ENCODE measurements around the gene CALHM6. TPM values are rescaled to one million over a fixed set of nuclear protein-coding genes. Genes with fewer than 3 reads are reported as not detected.

CALHM6 gene
- total RNA-seq (2013; cell fraction: nucleolus; rRNA removed) = not detected in 2 replicates
- total RNA-seq (2014; rRNA removed) (1.2 and 1.5 TPM in 2 replicates), total RNA-seq (2014; rRNA removed; fragmentation: Illumina TruSeq; extraction: Trizol) (1.7 and 2.6 TPM in 2 replicates), total RNA-seq (2021) (0.53 and 1.0 TPM in 2 replicates), polyA plus RNA-seq (2011; rRNA removed) (0.15 and 0.48 TPM in 2 replicates), polyA plus RNA-seq (2014; fragmentation: Illumina TruSeq; extraction: Trizol) (0.93 and 1.2 TPM in 2 replicates), polyA plus RNA-seq (2014; fragmentation: Nextera tagmentation; extraction: Ambion mirVana) (1 to 10 TPM; 1.1 to 1.4 TPM), polyA plus RNA-seq (2014; rRNA removed) (1.5 and 2.6 TPM in 2 replicates), polyA plus RNA-seq (2016; fragmentation: Nextera tagmentation; extraction: Ambion mirVana) (1 to 10 TPM; 3.2 to 3.4 TPM), polyA minus RNA-seq (2011; rRNA and poly(A)+ RNA removed) (not detected in 2 replicates), Bru-seq, nascent RNA (percentile 14 among the genes with signal in this experiment), BruChase-seq, experiment 1, labeled RNA remaining after a 6-hour chase (percentile 18 among the genes with signal in this experiment), BruChase-seq, experiment 2, labeled RNA remaining after a 2-hour chase (percentile 34 among the genes with signal in this experiment)
- 4.4 TPM for polyA plus RNA-seq (2011; ENCODE audit: low read depth)
- polyA plus RNA-seq (2011; cell fraction: cytosol; rRNA removed) = 0.10 and 0.18 TPM in 2 replicates
- not detected in 2 replicates for polyA plus RNA-seq (2011; cell fraction: nucleus; rRNA removed)
- polyA plus RNA-seq (2012) = 11.2 and 13.0 TPM in 2 replicates
- not detected in 2 replicates for polyA minus RNA-seq (2011; cell fraction: cytosol; rRNA and poly(A)+ RNA removed)
- 0.38 TPM in 1 of 2 replicates, not detected in the other for polyA minus RNA-seq (2011; cell fraction: nucleus; rRNA and poly(A)+ RNA removed)
- long read RNA-seq, experiment 1 = 0 reads
- long read RNA-seq, experiment 2 = 0 reads

GRCh38 chr6:116461331-116461931, at the start of gene CALHM6:
TSS of gene CALHM6 (plus strand) at chr6:116461375. CDS start at chr6:116461930, 555 bp downstream.
- H3K4me2 ChIP-seq (ENCODE audit: control insufficient read depth, insufficient read depth) = peak within 1 kb of the TSS; percentile 69
- intact Hi-C loops (cut with micrococcal nuclease; ENCODE audit: unreplicated experiment) = no loop called here
- BruUV-seq (replicated peaks) = no TSS peak
- ATAC-seq = no peak; the same call in 2 of the 3 replicates
- H2AFZ ChIP-seq (ENCODE audit: control insufficient read depth, low read depth, low read length) = peak within 1 kb of the TSS; percentile 72
- SMC1A ChIA-PET (ENCODE audit: uncharacterized antibody, unreplicated experiment) = interaction anchor here (0.7 kb wide), 1 partner anchor 15 kb away, joined by 3 read pairs; no protein-coding TSS in a partner anchor
- H3K27me3 ChIP-seq (replicated peaks in 1 of 2; ENCODE audit: control insufficient read depth in 2 of 2, insufficient read depth in 2 of 2, low read length in 1 of 2) = peaks cover 0 to 3% of the 10 kb centered on the region in 2 experiments; a peak in 3 of 4 replicates
- no peak for TF ChIP-seq EZH2 (IDR thresholded peaks at IDR 0.05; ENCODE audit: borderline replicate concordance, control insufficient read depth, low read depth, low read length)
- peak; percentile 51 for TF ChIP-seq ZNF384 (IDR thresholded peaks at IDR 0.05; ENCODE audit: borderline replicate concordance, low read depth, low read length)
- TF ChIP-seq RBBP5 (conservative IDR thresholded peaks at IDR 0.05) = no peak
- no peak for TF ChIP-seq MXI1 (IDR thresholded peaks at IDR 0.05; ENCODE audit: low read depth, low read length)
- TF ChIP-seq TCF7 (IDR thresholded peaks at IDR 0.05; ENCODE audit: borderline replicate concordance) = no peak
- peak within 1 kb of the TSS; percentile 63; the same call in 1 of the 2 replicates for H3K4me3 ChIP-seq
- no peak within 1 kb of the TSS; the same call in 1 of the 2 replicates for H3K9ac ChIP-seq (ENCODE audit: control insufficient read depth, insufficient read depth, low read length)
- in situ Hi-C loops (cut with MboI) = no loop called here
- no peak for FAIRE-seq
- DNase-seq (ENCODE audit: low read depth, low spot score) = no peak
- H3K79me2 ChIP-seq (ENCODE audit: control insufficient read depth, insufficient read depth, low read length) = no peaks in the 10 kb centered on the region
- H3K27ac ChIP-seq (ENCODE audit: control insufficient read depth, insufficient read depth) = no peak within 1 kb of the TSS
- POLR2A ChIA-PET = interaction anchor here (1.1 kb wide), 1 partner anchor 67 kb away, joined by 4 read pairs; no protein-coding TSS in a partner anchor
- no peaks in the 10 kb centered on the region for H3K36me3 ChIP-seq (ENCODE audit: control insufficient read depth in 2 of 2, insufficient read depth in 2 of 2, low read length in 1 of 2)
- RAD21 ChIA-PET (ENCODE audit: unreplicated experiment) = interaction anchor here (1.1 kb wide), 1 partner anchor 10 kb away, joined by 3 read pairs; no protein-coding TSS in a partner anchor
- CTCF ChIA-PET = interaction anchor here (1.4 to 1.5 kb wide), 2 partner anchors 18 to 173 kb away, joined by 3 to 5 read pairs; no protein-coding TSS in a partner anchor
- no peaks in the 10 kb centered on the region for H4K20me1 ChIP-seq (ENCODE audit: control insufficient read depth, insufficient read depth)
- H3K4me1 ChIP-seq (ENCODE audit: control insufficient read depth, insufficient read depth, low read length) = peaks cover 17% of the 10 kb centered on the region
- WGBS (ENCODE audit: insufficient coverage, insufficient replicate concordance, low lambda C conversion rate, missing lambda C conversion rate) = 32% methylated on average over 13 of the region's 13 CpGs
- no peaks in the 10 kb centered on the region for H3K9me3 ChIP-seq (replicated peaks; ENCODE audit: control insufficient read depth, insufficient read depth, low read length)

Measured in GM12878 (cell line).